CD14-positive monocyte (primary cell): ENCODE results near the gene PSTPIP1. TPM values are rescaled to one million over a fixed set of nuclear protein-coding genes. Genes with fewer than 3 reads are reported as not detected.

Experiments
- DNase-seq, 3 donors: peaks; one replicate each; pipeline ENCODE4 v3.0.0-alpha.2; 2011 to 2022
- H2AFZ ChIP-seq: 2 replicates; pipeline ENCODE4 v1.6.0; 2012; ENCODE audit warnings: mild to moderate bottlenecking, low read depth, low read length, inconsistent platforms; ENCODE audit not compliant: insufficient read depth, poor library complexity, severe bottlenecking
- H3K27ac ChIP-seq, 2 donors: 1 replicate in 1 of 2; 2 replicates in 1 of 2; pipeline ENCODE4 v1.5.1; 2012 to 2013; ENCODE audit warnings: low read length in 2 of 2, control low read depth in 1 of 2, inconsistent platforms in 1 of 2, low read depth in 1 of 2, mild to moderate bottlenecking in 1 of 2
- H3K27me3 ChIP-seq, 2 donors: one replicate each; pipeline versions ENCODE4 v1.6.0 to v1.6.1; 2011 to 2013; ENCODE audit warnings: low read length in 2 of 2; ENCODE audit not compliant: control insufficient read depth in 2 of 2, insufficient read depth in 2 of 2
- H3K36me3 ChIP-seq, 2 donors: replicated peaks in 1 of 2; 1 replicate in 1 of 2; 2 replicates in 1 of 2; pipeline versions ENCODE4 v1.5.1 to v1.6.1; 2012 to 2013; ENCODE audit warnings: low read length in 2 of 2, control low read depth in 1 of 2, inconsistent platforms in 1 of 2, mild to moderate bottlenecking in 1 of 2; ENCODE audit not compliant: insufficient read depth in 2 of 2, control insufficient read depth in 1 of 2
- H3K4me1 ChIP-seq, 2 donors: 1 replicate in 1 of 2; 2 replicates in 1 of 2; pipeline versions ENCODE4 v1.5.1 to v1.6.1; 2012 to 2013; ENCODE audit warnings: low read length in 2 of 2, control low read depth in 1 of 2, inconsistent platforms in 1 of 2, mild to moderate bottlenecking in 1 of 2, moderate library complexity in 1 of 2; ENCODE audit not compliant: insufficient read depth in 2 of 2, control insufficient read depth in 1 of 2
- H3K4me2 ChIP-seq: replicated peaks from 2 replicates; pipeline ENCODE3; 2012; ENCODE audit warnings: low read length, moderate library complexity, mild to moderate bottlenecking; ENCODE audit not compliant: poor library complexity, severe bottlenecking; ENCODE audit errors: extremely low read depth
- H3K4me3 ChIP-seq, 3 experiments: fragments of 200-600 bp in 1 of 3; sonication (generic) in 1 of 3; replicated peaks in 1 of 3; 1 replicate in 2 of 3; 2 replicates in 1 of 3; pipeline ENCODE4 v1.5.1; 2011 to 2013; ENCODE audit warnings: low read length in 3 of 3, mild to moderate bottlenecking in 3 of 3, control low read depth in 2 of 3, low read depth in 2 of 3, inconsistent platforms in 1 of 3, moderate library complexity in 1 of 3
- H3K79me2 ChIP-seq: 2 replicates; pipeline ENCODE4 v1.6.0; 2012; ENCODE audit warnings: mild to moderate bottlenecking, control low read depth, inconsistent platforms, low read length, moderate library complexity; ENCODE audit not compliant: insufficient read depth
- H3K9ac ChIP-seq: 2 replicates; pipeline ENCODE4 v1.6.0; 2017; ENCODE audit warnings: low read length, mild to moderate bottlenecking; ENCODE audit not compliant: insufficient read depth, poor library complexity, severe bottlenecking
- H3K9me3 ChIP-seq, 2 donors: replicated peaks in 1 of 2; 1 replicate in 1 of 2; 2 replicates in 1 of 2; pipeline versions ENCODE4 v1.5.1 to v1.6.1; 2012 to 2013; ENCODE audit warnings: low read length in 2 of 2, control low read depth in 1 of 2; ENCODE audit not compliant: control insufficient read depth in 1 of 2, insufficient read depth in 1 of 2
- H4K20me1 ChIP-seq: 2 replicates; pipeline ENCODE4 v1.6.0; 2012; ENCODE audit warnings: mild to moderate bottlenecking, low read length, control low read depth, moderate library complexity; ENCODE audit not compliant: insufficient read depth
- H3K27ac Mint-ChIP-seq, 7 donors: one replicate each; pipeline ENCODE4 v1.8.0; 2020; ENCODE audit warnings: mild to moderate bottlenecking in 7 of 7, mixed read lengths in 7 of 7, moderate library complexity in 6 of 7, inconsistent platforms in 2 of 7
- H3K27me3 Mint-ChIP-seq, 3 donors: one replicate each; pipeline ENCODE4 v1.8.0; 2021 to 2022; ENCODE audit warnings: low read depth in 3 of 3, mild to moderate bottlenecking in 3 of 3, mixed read lengths in 3 of 3, moderate library complexity in 3 of 3, inconsistent platforms in 1 of 3
- H3K36me3 Mint-ChIP-seq, 2 donors: one replicate each; pipeline ENCODE4 v1.8.0; 2020; ENCODE audit warnings: mixed read lengths in 2 of 2, inconsistent platforms in 1 of 2, mild to moderate bottlenecking in 1 of 2
- H3K4me1 Mint-ChIP-seq: one replicate; pipeline ENCODE4 v1.8.0; 2020; ENCODE audit warnings: mild to moderate bottlenecking, mixed read lengths
- H3K4me3 Mint-ChIP-seq, 2 donors: one replicate each; pipeline ENCODE4 v1.8.0; 2020; ENCODE audit warnings: mild to moderate bottlenecking in 2 of 2, mixed read lengths in 2 of 2, moderate library complexity in 1 of 2
- H3K9me3 Mint-ChIP-seq, 7 donors: one replicate each; pipeline ENCODE4 v1.8.0; 2020 to 2022; ENCODE audit warnings: mixed read lengths in 7 of 7, mild to moderate bottlenecking in 6 of 7, moderate library complexity in 6 of 7, inconsistent platforms in 2 of 7
- WGBS: methylation state at CpG from one replicate; pipeline ENCODE4 v1.1.5; 2013; ENCODE audit warnings: missing lambda C conversion rate; ENCODE audit not compliant: insufficient coverage; 5-methylcytosine and 5-hydroxymethylcytosine counted together
- intact Hi-C, 2 donors: fragments of 100-400 bp; cut with micrococcal nuclease; formaldehyde crosslinking; loops; one replicate each; pipeline versions ENCODE4 v1.15.0 to v1.15.1; 2023
- polyA plus RNA-seq, 3 donors: library from polyadenylated mRNA; depleted of rRNA in 1 of 3; unstranded in 2 of 3; stranded (reverse) in 1 of 3; fragments of 300-500 nt in 2 of 3; fragments of >200 nt in 1 of 3; fragmentation: Illumina TruSeq in 2 of 3; gene quantifications; 1 replicate in 2 of 3; 2 replicates in 1 of 3; pipeline ENCODE4 v1.2.3, GENCODE V29; 2012 to 2021
- TF ChIP-seq, protein P1 (sequence below): fragments of 200-600 bp; IDR thresholded peaks from one replicate; pipeline ENCODE4 v1.8.0; 2022; ENCODE audit warnings: antibody characterized with exemption, mild to moderate bottlenecking

The PSTPIP1 gene
- polyA plus RNA-seq, 3 donors, result 85.9 to 183 (median 86.8) TPM

- Histone ChIP-seq H3K9ac (no peak overlapping the region), H2AFZ (no peak overlapping the region), H3K9me3 (peaks cover 9 to 48% of the 10 kb centered on the region in 2 donors), H4K20me1 (peaks cover 69% of the 10 kb centered on the region), H3K4me1 (no peaks in the 10 kb centered on the region), H3K79me2 (peaks cover under 1% of the 10 kb centered on the region), H3K27ac (peak overlapping the region; percentile 38 to 60), H3K4me3 (no peak overlapping the region), H3K36me3 (peaks cover 52 to 58% of the 10 kb centered on the region in 2 donors), H3K27me3 (no peaks in the 10 kb centered on the region), H3K4me2 (no peak overlapping the region)
- peaks cover 3% of the 10 kb centered on the region for H3K4me1 Mint-ChIP-seq
- H3K27ac Mint-ChIP-seq, result peak overlapping the region in 6 of 7 donors; percentile 26 to 80 (median 72)
- H3K27me3 Mint-ChIP-seq, result peaks cover 0 to 3% (median 1%) of the 10 kb centered on the region in 3 donors
- peaks cover 37 to 56% of the 10 kb centered on the region in 2 donors for H3K36me3 Mint-ChIP-seq
- peaks cover 0 to 62% (median 31%) of the 10 kb centered on the region in 7 donors for H3K9me3 Mint-ChIP-seq
- no peak overlapping the region for H3K4me3 Mint-ChIP-seq
- WGBS, result 80% methylated on average over 3 of the region's 12 CpGs
- DNase-seq, result peak in 1 of 3 donors; percentile 1
- TF ChIP-seq, protein P1, sequence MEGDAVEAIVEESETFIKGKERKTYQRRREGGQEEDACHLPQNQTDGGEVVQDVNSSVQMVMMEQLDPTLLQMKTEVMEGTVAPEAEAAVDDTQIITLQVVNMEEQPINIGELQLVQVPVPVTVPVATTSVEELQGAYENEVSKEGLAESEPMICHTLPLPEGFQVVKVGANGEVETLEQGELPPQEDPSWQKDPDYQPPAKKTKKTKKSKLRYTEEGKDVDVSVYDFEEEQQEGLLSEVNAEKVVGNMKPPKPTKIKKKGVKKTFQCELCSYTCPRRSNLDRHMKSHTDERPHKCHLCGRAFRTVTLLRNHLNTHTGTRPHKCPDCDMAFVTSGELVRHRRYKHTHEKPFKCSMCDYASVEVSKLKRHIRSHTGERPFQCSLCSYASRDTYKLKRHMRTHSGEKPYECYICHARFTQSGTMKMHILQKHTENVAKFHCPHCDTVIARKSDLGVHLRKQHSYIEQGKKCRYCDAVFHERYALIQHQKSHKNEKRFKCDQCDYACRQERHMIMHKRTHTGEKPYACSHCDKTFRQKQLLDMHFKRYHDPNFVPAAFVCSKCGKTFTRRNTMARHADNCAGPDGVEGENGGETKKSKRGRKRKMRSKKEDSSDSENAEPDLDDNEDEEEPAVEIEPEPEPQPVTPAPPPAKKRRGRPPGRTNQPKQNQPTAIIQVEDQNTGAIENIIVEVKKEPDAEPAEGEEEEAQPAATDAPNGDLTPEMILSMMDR, result no peak
- intact Hi-C loops, result no loop called here
These were observed 42.7 kb downstream of the PSTPIP1 start for GRCh38 chr15:77037388-77038209.

GRCh38 chr15:77038312-77039216, 43.6 kb downstream of the PSTPIP1 start:
- H3K27ac Mint-ChIP-seq, result peak overlapping the region in 4 of 7 donors; percentile 65 to 83 (median 73)
- Histone ChIP-seq H3K27ac (no peak overlapping the region), H4K20me1 (peaks cover 67% of the 10 kb centered on the region), H3K79me2 (no peaks in the 10 kb centered on the region), H3K9me3 (peaks cover 9 to 48% of the 10 kb centered on the region in 2 donors), H3K36me3 (peaks cover 43 to 52% of the 10 kb centered on the region in 2 donors), H3K9ac (no peak overlapping the region), H3K4me2 (no peak overlapping the region), H3K4me3 (no peak overlapping the region), H3K4me1 (no peaks in the 10 kb centered on the region), H2AFZ (no peak overlapping the region), H3K27me3 (no peaks in the 10 kb centered on the region)
- peaks cover 41 to 56% of the 10 kb centered on the region in 2 donors for H3K36me3 Mint-ChIP-seq
- TF ChIP-seq, protein P1, result no peak
- H3K4me3 Mint-ChIP-seq, result no peak overlapping the region
- WGBS, result 67% methylated on average over 1 of the region's 10 CpGs
- H3K4me1 Mint-ChIP-seq, result peaks cover 7% of the 10 kb centered on the region
- intact Hi-C loops, result no loop called here
- H3K9me3 Mint-ChIP-seq, result peaks cover 0 to 63% (median 31%) of the 10 kb centered on the region in 7 donors
- no peak for DNase-seq
- H3K27me3 Mint-ChIP-seq, result peaks cover 0 to 3% (median 2%) of the 10 kb centered on the region in 3 donors
